Measurements from ENCODE around the gene SLMAP.
"Not testable (repeated sequence)": the region's sequence is repeated elsewhere in the genome, so short reads cannot be mapped to it uniquely, and the experiment has no call there.

- TF ChIP-seq BHLHE40 (IDR thresholded peaks at IDR 0.05; ENCODE audit: low read depth, low read length); CTCF (conservative IDR thresholded peaks at IDR 0.05; ENCODE audit: low read depth, low read length): not testable (repeated sequence)
Observed at GRCh38 chr3:57806195-57806594, 50.1 kb downstream of the SLMAP start.
